OCI-LY3 (cell line): Measurements from ENCODE around the gene MGST1.

Source experiments
- H2AFZ ChIP-seq: fragments of 200-600, 300-600 bp; shearing (Covaris generic); 2 replicates; pipeline ENCODE4 v1.6.0; 2014; ENCODE audit warnings: antibody characterized with exemption, low read depth, low read length
- H3K27ac ChIP-seq: fragments of 200-600, 300-600 bp; sonication (generic); 2 replicates; pipeline ENCODE4 v1.5.1; 2014; ENCODE audit warnings: mild to moderate bottlenecking, low read length, moderate library complexity, mixed read lengths
- H3K27me3 ChIP-seq: fragments of 200-600, 300-600 bp; sonication (generic); 2 replicates; pipeline ENCODE4 v1.6.1; 2014; ENCODE audit warnings: low read depth, low read length, mixed read lengths
- H3K36me3 ChIP-seq: fragments of 200-600, 300-600 bp; sonication (generic); replicated peaks from 2 replicates; pipeline ENCODE3; 2014; ENCODE audit warnings: low read depth, low read length, mixed read lengths
- H3K4me1 ChIP-seq: fragments of 300-600, 200-600 bp; sonication (generic); 2 replicates; pipeline ENCODE4 v1.6.1; 2014; ENCODE audit warnings: low read length, mixed read lengths
- H3K4me2 ChIP-seq: fragments of 200-600, 300-600 bp; sonication (generic); 2 replicates; pipeline ENCODE4 v1.6.1; 2014; ENCODE audit warnings: low read length, mixed read lengths
- H3K4me3 ChIP-seq: fragments of 300-600, 200-600 bp; sonication (generic); 2 replicates; pipeline ENCODE4 v1.5.1; 2014; ENCODE audit warnings: antibody characterized with exemption, mild to moderate bottlenecking, low read length, moderate library complexity
- H3K79me2 ChIP-seq: fragments of 300-600, 200-600 bp; shearing (Covaris generic); 2 replicates; pipeline ENCODE4 v1.6.1; 2014; ENCODE audit warnings: mild to moderate bottlenecking, low read length, mixed read lengths
- H3K9ac ChIP-seq: fragments of 300-600, 200-600 bp; shearing (Covaris generic); 2 replicates; pipeline ENCODE4 v1.6.0; 2014; ENCODE audit warnings: mild to moderate bottlenecking, low read length, moderate library complexity
- H3K9me3 ChIP-seq: fragments of 200-600, 300-600 bp; shearing (Covaris generic); 2 replicates; pipeline ENCODE4 v1.6.1; 2014; ENCODE audit warnings: low read length, mixed read lengths; ENCODE audit not compliant: insufficient read depth
- H4K20me1 ChIP-seq: fragments of 200-600, 300-600 bp; sonication (generic); 2 replicates; pipeline ENCODE4 v1.6.1; 2016; ENCODE audit warnings: low read length, mixed read lengths; ENCODE audit not compliant: insufficient read depth
- CTCF ChIP-seq: fragments of 200-600, 300-600 bp; sonication (generic); IDR thresholded peaks from 2 replicates; pipeline ENCODE4 v1.5.1; 2014; ENCODE audit warnings: antibody characterized with exemption, low read length, low read depth
- EZH2phosphoT487 ChIP-seq: fragments of 200-600 bp; shearing (Covaris generic); IDR thresholded peaks from 2 replicates; pipeline ENCODE4 v1.6.1; 2018; ENCODE audit warnings: antibody characterized with exemption, mixed run types, low read depth

The MGST1 gene

GRCh38 chr12:16359512-16360491 lies 12.4 kb downstream of the MGST1 start:
- H3K9me3 ChIP-seq = no peaks in the 10 kb centered on the region
- H3K27ac ChIP-seq = peak overlapping the region; percentile 67
- H3K36me3 ChIP-seq = peaks cover 38% of the 10 kb centered on the region
- H3K9ac ChIP-seq = peak overlapping the region; percentile 56
- peaks cover 3% of the 10 kb centered on the region for H4K20me1 ChIP-seq
- peak overlapping the region; percentile 68 for H3K4me3 ChIP-seq
- H3K4me2 ChIP-seq = peak overlapping the region; percentile 69
- TF ChIP-seq CTCF = peak; percentile 96
- TF ChIP-seq EZH2phosphoT487 = no peak
- H2AFZ ChIP-seq = peak overlapping the region; percentile 34; the same call in 1 of the 2 replicates
- H3K27me3 ChIP-seq = no peaks in the 10 kb centered on the region
- H3K4me1 ChIP-seq = peaks cover 27% of the 10 kb centered on the region
- H3K79me2 ChIP-seq = peaks cover 23% of the 10 kb centered on the region

- H4K20me1 ChIP-seq = no peaks in the 10 kb centered on the region; the same call in 1 of the 2 replicates
- H3K9ac ChIP-seq = no peak overlapping the region
- peaks cover 15% of the 10 kb centered on the region for H3K4me1 ChIP-seq
- H2AFZ ChIP-seq = no peak overlapping the region
- peaks cover 31% of the 10 kb centered on the region for H3K36me3 ChIP-seq
- H3K4me3 ChIP-seq = no peak overlapping the region
- H3K27me3 ChIP-seq = no peaks in the 10 kb centered on the region
- H3K79me2 ChIP-seq = peaks cover 11% of the 10 kb centered on the region
- no peak overlapping the region for H3K27ac ChIP-seq
- no peak for TF ChIP-seq EZH2phosphoT487
- TF ChIP-seq CTCF = no peak
- H3K9me3 ChIP-seq = no peaks in the 10 kb centered on the region
- H3K4me2 ChIP-seq = no peak overlapping the region
Observed at GRCh38 chr12:16361142-16361783, 13.8 kb downstream of the MGST1 start.

DNA sequence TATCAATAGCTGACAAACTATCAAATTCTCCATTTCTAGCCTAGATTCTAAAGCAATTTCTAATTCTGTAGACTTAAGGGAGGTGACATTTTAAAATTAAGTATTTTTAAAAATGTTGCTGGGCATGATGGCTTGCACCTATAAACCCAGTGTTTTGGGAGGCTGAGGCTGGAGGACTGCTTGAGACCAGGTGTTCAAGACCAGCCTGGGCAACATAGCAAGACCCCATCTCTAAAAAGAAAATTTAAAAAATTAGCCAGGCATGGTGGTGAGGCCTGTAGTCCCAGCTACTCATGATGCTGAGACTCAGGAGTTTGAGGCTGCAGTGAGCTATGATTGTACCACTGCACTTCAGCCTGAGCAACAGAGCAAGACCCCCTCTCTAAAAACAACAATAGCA lies 15.1 kb downstream of the MGST1 start:
- peaks cover 3% of the 10 kb centered on the region; the same call in 1 of the 2 replicates for H3K79me2 ChIP-seq
- peaks cover 26% of the 10 kb centered on the region for H3K36me3 ChIP-seq
- peaks cover 15% of the 10 kb centered on the region for H3K4me1 ChIP-seq
- no peaks in the 10 kb centered on the region for H3K9me3 ChIP-seq
- no peak overlapping the region for H3K4me2 ChIP-seq
- no peak overlapping the region for H3K4me3 ChIP-seq
- H2AFZ ChIP-seq = no peak overlapping the region
- H3K27me3 ChIP-seq = no peaks in the 10 kb centered on the region
- no peak overlapping the region for H3K27ac ChIP-seq
- H3K9ac ChIP-seq = no peak overlapping the region
- no peaks in the 10 kb centered on the region; the same call in 1 of the 2 replicates for H4K20me1 ChIP-seq
- no peak for TF ChIP-seq EZH2phosphoT487
- no peak for TF ChIP-seq CTCF

DNA sequence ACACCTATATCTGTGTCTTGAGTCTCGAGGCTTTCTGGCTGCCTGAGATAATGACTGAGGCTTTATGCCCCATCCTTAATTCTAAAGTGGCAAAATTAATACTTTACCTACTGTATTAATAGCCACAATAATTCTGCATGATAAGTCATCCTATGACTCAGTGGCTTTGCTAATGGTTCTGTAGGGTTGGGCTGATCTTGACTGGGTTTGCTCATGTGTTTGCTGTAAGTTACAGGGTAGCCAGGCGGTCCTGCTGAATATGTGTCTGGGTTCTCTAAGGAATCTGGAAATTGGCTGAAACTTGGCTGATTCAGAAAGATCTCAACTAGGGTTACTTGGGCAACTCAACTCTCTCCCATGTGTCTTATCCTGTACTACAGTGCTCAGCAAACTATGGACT lies 21.7 kb downstream of the MGST1 start:
- Histone ChIP-seq H3K36me3 (peaks cover 14% of the 10 kb centered on the region), H3K79me2 (no peaks in the 10 kb centered on the region), H3K27me3 (no peaks in the 10 kb centered on the region), H4K20me1 (no peaks in the 10 kb centered on the region), H3K9me3 (no peaks in the 10 kb centered on the region), H2AFZ (no peak overlapping the region), H3K4me3 (no peak overlapping the region), H3K4me2 (no peak overlapping the region), H3K4me1 (no peaks in the 10 kb centered on the region), H3K9ac (no peak overlapping the region), H3K27ac (no peak overlapping the region)
- no peak for TF ChIP-seq CTCF
- no peak for TF ChIP-seq EZH2phosphoT487
